CD4-positive, alpha-beta T cell treated with Interferon gamma for 1 hour (primary cell): ENCODE results near the gene CLIC3.
"Not testable (repeated sequence)": the region's sequence is repeated elsewhere in the genome, so short reads cannot be mapped to it uniquely, and the experiment has no call there.

Source experiments
- DNase-seq: peaks from one replicate; pipeline ENCODE4 v3.0.0-alpha.2; 2020

CLIC3 gene

DNA sequence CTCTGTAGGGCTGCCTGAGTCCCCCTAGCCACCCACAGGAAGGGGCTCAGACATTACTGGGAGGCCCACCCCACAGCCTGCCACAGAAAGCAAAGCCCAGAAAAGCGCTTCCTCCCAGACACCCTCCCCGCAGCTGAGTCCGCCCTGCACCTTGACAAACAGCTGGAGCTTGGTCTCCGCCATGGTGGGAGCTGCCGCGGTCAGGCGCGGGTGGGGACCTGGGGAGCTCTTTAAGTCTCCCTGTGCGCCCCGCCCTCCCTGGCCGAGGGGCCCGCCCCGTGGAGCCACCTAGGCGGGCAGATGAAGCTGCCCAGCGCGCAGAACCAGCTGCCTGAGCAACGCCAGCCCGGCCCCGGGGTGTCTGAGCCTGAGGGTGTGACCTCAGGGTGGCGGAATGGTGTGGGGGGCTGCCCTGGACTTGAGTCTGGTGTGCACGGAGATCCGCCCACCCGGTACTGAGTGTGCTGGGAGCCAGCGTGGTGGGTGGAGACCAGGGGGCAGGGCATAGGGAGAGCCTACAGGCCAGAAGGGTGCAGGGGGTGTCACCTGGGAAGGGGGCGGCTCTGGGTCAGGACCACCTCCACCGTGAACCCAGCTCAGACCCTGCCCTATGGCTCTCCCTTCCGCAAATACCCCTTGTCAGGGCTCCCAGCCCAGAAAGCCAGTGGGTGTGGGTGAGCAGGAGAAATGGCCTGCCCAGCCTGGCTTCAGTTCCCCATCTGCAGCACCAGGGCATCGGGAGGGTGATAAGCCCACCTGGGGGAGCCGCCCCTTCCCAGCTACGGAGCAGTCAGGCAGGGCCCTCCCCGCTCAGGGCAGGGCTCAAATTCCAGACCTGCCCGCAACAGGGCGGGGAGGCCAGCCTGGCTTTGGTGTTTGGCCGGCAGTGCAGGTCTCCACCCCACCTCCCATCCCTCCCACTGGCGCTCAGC, at the start of gene CLIC3:
CLIC3 (minus strand) TSS at position 208 of the 932 bp plus-strand sequence; CDS start at position 183, 25 bp downstream.
- peak; percentile 52 for DNase-seq

GRCh38 chr9:137045294-137046087, 49.1 kb upstream of the CLIC3 start:
- no peak for DNase-seq

DNA sequence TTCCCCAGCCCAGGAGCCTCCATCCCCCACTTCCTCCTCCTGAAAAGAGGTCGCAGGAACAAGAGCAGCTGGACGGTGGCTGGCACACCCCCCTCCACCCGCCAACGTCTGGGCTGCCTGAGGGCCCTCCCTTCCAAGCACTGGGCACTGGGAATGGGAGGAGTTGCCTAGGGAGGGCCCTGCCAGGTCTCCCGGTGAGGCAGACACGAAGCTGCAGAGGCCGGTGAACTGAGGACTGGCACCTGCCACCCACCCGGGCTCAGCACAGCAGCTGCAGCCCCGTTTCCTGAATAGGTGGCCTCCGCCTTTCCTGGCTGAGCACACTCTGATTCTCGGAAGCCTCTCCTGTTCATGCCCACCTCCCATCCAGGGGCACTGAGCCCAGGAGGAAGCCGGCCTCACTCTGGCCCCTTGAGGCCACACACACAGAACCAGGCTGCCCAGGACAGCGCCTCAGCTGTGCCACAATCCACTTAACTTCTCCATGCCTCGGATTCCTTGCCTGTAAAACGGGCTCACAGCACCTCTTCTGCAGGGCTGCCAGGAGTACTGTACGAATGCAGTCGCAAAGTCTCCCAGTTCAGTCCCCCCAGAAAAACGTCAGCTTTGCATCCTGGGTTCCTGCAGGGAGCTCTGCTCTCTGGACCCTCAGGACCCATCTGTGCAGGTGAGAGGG, 48.3 kb upstream of the CLIC3 start:
- DNase-seq = no peak

- DNase-seq = no peak
Measured at GRCh38 chr9:137044037-137044436, 47.7 kb upstream of the CLIC3 start.

DNA sequence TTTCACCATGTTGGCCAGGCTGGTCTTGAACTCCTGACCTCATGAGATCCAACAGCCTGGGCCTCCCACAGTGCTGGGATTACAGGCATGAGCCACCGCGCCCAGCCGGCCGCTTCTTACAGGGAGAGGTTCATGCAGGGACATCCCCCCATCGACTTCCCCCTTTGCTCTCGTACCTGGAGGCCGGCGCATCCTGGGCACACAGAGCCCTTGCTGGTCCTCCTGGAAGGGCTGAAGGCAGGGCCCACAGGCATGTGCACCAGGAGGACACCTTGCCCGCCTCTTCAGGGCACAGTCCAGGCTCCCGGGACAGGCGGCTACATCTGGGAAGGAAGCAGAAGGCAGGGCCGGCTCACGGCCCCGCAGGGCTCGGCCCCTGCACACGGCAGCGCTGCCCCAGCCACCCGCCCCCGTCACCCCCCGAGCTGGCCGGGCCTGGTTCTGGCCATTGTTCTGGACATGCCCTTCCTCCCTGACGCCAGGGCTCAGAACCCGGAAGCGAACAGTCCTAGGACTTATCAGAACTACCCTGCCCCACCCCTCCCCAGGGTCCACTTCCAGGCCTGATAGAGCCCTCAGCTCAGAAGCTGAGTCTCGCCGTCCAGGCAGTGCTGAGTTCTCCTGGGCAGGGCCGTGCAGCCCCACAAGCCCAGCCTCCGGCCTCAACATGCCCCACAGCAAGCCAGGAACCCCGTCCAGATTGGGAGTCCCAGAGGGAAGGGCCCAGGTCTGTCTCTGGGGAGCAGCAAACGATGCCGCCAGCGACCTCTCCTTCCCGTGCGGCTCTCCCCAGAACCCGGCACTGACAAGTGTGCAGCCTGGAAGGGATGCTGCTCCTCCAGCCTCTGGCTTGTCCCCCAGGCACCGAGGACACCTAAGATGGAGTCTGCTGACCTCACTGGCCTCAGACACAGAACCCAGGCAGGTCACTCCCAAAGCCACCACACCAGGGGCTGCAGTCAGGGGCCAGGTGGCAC, 46.7 kb upstream of the CLIC3 start:
- no peak for DNase-seq

- DNase-seq = no peak
Measured at GRCh38 chr9:137041124-137041523, 44.8 kb upstream of the CLIC3 start.

GRCh38 chr9:137040568-137040967, 44.2 kb upstream of the CLIC3 start:
- no peak for DNase-seq

DNA sequence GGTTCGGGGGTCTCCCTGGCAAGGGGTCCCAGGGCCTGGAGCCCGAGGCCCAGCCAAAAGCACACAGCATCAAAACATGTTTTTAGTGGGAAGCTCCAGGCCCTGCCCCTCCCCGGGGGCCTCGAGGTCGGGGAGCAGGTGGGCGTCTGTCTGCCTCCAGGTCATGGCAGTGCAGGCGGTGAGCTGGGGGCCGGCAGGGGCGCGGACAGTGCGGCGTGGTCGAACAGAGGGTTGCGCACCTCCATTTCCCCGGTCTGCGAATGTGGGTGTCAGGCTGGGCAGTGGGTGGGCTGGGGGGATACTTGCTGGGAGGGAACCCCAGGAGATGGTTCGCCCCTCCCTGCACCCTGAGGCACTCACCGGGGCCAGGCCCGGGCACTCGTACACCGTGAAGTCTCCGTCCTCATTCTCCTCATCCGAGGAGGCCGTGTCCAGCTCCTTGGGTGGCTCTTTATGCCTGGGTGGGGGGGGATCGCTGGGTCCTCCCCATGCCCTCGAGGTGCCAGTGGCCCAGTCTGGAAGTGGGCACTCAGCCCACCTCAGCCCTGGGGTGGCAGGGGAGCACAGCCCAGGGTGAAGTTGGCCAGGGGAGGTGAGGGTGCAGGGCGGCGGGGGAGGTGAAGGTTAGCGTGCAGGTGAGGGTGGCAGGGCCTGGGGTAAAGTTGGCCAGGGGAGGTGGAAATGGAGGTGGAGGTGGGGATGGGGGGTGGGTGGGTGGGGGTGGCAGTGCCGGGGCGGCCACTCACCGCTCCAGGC, 43.4 kb upstream of the CLIC3 start:
- no peak for DNase-seq

DNA sequence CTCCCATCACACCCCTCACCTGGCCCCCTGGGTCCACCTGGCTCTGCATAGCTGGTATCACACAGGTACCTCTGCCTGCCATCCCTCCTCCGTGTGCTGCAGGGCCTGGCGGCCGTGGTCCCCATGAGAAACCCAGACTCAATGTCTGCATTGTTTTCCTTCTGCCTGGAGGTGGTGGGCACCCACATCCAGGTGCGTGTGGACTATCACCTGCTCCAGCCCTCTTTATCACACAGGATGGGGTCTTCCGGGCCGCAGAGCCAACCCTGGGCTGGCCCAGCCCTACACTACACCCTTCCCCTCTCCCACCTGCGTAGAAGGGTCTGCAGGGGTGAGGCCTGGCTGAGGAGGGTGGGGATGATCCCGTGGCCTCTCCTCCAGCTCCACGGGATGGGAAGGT, 42.5 kb upstream of the CLIC3 start:
- DNase-seq = no peak

DNA sequence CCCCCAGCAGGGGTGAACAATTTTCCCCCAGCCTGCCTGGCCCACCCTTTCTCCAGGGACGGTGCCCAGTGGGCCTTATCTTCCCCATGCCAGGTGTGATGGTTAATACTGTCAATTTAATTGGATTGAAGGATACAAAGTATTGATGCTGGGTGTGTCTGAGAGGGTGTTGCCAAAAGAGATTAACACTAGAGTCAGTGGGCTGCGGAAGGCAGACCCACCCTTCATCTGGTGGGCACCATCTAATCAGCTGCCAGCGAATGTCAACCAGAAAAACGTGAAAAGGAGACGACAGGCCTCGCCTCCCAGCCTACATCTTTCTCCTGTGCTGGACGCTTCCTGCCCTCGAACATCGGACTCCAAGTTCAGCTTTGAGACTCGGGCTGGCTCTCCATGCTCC, 41.1 kb upstream of the CLIC3 start:
- no peak for DNase-seq

GRCh38 chr9:137037035-137037434, 40.7 kb upstream of the CLIC3 start:
- DNase-seq = no peak

DNA sequence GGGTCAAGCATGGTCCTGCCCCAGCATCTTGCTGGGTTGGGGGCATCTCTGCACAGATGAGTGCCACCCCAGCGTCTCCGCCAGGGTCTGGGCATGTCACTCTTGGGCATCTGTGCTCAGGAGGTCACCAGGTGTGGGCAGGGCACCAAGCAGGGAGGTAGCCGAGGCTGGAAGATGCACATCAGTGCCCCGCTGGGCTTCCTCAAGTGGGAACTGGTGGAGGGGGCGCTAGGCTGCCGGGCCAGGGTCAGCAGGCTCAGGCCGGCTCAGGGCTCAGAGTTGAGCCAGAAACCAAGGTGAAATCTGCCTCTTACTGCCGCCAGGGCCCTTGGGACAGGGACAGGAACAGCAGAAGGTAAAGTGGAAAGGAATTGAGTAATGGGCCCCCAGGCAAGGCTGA, 39.6 kb upstream of the CLIC3 start:
- no peak for DNase-seq

DNA sequence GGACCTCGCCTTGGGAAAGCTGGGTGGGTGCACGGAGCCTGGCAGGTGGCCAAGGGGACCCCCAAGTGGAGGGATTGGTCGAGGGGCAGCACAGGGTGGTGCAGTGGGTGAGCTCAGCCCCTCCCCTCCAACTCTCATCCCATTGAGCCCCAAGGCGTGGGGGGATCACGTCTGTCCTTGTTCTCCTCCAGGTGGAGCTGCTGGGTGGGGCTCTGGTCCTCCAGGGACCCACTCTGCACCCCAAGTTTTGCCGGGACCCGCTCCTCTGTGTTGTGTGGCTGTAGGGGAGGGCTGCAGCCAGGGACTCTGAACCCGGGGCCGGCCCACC, 39.1 kb upstream of the CLIC3 start:
- DNase-seq = no peak

- peak; percentile 86 for DNase-seq
Measured at GRCh38 chr9:137034709-137035506, 38.5 kb upstream of the CLIC3 start.

DNA sequence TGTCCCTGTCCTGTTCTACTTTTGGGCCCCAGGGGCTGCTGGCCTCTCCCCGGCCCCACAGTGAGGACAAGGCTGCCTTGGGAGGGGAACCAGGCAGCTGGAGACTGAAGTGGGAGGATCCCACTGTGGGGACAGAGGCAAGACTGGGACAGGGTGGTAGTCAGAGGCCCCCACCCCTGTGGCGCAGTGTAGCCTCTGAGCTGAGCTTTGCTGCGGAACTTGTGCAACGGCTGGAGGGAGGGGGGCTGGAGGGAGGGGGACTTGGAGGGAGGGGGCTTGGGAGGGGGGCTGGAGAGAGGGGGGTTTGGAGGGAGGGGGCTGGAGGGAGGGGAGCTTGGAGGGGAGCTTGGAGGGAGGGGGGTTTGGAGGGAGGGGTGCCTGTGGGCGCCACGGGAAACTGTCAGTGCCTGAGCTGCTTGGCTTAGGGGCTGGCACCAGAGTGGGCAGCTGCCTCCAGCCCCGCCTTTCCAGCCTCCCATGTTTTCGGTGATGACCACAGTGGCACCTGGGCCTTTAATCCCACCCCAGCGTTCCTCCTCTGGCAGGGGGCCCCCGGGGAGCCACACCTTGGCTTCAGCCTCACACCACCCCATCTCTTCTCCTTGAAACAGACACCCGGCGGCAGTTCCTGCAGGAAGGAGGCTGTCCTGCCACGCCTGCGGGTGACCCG, 37.8 kb upstream of the CLIC3 start:
- no peak for DNase-seq

- not testable (repeated sequence) for DNase-seq
Measured at GRCh38 chr9:137033481-137033880, 37.1 kb upstream of the CLIC3 start.

DNA sequence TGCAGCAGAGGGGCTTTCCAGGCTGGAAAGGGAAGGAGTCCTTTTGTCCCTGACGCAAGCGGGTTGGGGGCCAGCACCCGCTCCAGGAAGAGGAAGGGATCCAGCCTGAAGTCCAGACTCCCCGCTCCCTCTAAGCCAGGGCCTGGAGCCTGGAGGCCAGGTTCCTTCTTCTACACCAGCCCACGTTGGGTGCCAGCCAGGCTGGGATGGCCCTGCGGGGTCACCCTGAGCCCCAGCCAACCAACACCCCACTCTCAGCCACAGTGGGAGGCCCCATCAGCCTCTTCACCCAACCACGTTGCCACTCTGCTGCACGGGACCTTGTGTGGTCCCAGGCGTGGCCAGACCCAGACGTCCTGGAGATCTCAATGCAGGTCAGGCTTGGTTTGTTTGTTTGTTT, 36.5 kb upstream of the CLIC3 start:
- DNase-seq = peak; percentile 68

- DNase-seq = peak; percentile 62
Measured at GRCh38 chr9:137031904-137032640, 35.7 kb upstream of the CLIC3 start, which contains the start of gene FUT7. Gene FUT7 (minus strand): TSS chr9:137032088. CDS start chr9:137031991, 97 bp downstream.
